ENCODE data around the gene FXN.
A peak's percentile ranks its signal among the peaks of the same experiment; 100 is the strongest.
"Not testable (repeated sequence)": the region's sequence is repeated elsewhere in the genome, so short reads cannot be mapped to it uniquely, and the experiment has no call there.

Gene FXN

DNA sequence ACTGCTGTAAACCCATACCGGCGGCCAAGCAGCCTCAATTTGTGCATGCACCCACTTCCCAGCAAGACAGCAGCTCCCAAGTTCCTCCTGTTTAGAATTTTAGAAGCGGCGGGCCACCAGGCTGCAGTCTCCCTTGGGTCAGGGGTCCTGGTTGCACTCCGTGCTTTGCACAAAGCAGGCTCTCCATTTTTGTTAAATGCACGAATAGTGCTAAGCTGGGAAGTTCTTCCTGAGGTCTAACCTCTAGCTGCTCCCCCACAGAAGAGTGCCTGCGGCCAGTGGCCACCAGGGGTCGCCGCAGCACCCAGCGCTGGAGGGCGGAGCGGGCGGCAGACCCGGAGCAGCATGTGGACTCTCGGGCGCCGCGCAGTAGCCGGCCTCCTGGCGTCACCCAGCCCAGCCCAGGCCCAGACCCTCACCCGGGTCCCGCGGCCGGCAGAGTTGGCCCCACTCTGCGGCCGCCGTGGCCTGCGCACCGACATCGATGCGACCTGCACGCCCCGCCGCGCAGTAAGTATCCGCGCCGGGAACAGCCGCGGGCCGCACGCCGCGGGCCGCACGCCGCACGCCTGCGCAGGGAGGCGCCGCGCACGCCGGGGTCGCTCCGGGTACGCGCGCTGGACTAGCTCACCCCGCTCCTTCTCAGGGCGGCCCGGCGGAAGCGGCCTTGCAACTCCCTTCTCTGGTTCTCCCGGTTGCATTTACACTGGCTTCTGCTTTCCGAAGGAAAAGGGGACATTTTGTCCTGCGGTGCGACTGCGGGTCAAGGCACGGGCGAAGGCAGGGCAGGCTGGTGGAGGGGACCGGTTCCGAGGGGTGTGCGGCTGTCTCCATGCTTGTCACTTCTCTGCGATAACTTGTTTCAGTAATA is at the start of gene FXN:
TSS of gene FXN (plus strand) at position 315 of the 871 bp plus-strand sequence. CDS start at position 346, 31 bp downstream.
- H3K27ac ChIP-seq = peak within 1 kb of the TSS; percentile 84
- TF ChIP-seq, protein P1, sequence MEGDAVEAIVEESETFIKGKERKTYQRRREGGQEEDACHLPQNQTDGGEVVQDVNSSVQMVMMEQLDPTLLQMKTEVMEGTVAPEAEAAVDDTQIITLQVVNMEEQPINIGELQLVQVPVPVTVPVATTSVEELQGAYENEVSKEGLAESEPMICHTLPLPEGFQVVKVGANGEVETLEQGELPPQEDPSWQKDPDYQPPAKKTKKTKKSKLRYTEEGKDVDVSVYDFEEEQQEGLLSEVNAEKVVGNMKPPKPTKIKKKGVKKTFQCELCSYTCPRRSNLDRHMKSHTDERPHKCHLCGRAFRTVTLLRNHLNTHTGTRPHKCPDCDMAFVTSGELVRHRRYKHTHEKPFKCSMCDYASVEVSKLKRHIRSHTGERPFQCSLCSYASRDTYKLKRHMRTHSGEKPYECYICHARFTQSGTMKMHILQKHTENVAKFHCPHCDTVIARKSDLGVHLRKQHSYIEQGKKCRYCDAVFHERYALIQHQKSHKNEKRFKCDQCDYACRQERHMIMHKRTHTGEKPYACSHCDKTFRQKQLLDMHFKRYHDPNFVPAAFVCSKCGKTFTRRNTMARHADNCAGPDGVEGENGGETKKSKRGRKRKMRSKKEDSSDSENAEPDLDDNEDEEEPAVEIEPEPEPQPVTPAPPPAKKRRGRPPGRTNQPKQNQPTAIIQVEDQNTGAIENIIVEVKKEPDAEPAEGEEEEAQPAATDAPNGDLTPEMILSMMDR (conservative IDR thresholded peaks at IDR 0.05) = peak; percentile 98

DNA sequence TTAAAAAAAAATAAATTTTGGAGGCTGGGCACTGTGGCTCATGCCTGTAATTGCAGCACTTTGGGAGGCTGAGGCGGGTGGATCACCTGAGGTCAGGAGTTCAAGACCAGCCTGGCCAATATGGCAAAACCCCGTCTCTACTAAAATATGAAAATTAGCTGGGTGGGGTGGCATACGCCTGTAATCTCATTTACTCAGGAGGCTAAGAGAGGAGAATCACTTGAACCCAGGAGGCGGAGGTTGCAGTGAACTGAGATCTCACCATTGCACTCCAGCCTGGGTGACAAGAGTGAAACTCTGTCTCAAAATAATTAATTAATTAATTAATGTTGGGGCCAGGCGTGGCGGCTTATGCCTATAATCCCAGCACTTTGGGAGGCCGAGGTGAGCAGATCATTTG is 48.6 kb upstream of the FXN start:
- not testable (repeated sequence) for H3K27ac ChIP-seq

DNA sequence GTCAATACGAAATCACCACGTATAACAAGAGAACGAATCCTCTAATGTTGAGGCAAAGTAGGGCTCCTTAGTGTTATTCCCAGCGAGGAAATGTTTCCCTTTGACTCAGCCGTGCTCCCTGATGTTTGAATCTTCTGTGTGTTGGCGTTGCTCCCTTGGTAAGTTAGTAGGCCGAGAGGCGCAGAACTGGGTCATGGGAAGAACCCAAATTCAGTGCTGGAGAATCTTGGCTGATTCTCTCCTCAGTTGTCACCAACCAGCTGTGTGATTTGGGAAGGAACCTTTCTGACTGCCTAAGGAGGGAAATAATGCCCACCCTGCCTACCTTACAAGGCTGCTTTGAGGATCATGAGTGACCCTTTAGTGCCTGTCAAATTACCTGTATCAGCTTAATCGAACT is 44.1 kb upstream of the FXN start:
- TF ChIP-seq, protein P1 (conservative IDR thresholded peaks at IDR 0.05) = no peak
- no peak overlapping the region for H3K27ac ChIP-seq

DNA sequence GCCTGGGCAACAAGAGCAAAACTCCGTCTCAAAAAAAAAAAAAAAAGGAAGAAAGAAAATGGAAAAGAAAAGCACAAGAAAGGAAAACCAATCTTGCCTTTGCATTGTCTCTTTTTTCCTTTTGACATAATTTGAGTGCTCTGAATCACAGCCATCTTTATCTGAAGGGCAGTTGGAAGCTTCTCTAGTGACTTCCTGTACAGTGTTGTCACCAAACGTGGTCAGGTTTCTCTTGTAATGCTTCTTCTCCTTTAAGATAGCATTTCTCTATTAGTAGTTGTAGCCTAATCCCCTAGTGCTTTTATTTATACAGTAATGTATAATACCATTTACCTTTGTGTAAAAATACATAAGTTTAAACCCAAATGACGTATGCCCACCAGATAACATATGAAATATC is 39.8 kb upstream of the FXN start:
- TF ChIP-seq, protein P1 (conservative IDR thresholded peaks at IDR 0.05) = no peak
- H3K27ac ChIP-seq = no peak overlapping the region

DNA sequence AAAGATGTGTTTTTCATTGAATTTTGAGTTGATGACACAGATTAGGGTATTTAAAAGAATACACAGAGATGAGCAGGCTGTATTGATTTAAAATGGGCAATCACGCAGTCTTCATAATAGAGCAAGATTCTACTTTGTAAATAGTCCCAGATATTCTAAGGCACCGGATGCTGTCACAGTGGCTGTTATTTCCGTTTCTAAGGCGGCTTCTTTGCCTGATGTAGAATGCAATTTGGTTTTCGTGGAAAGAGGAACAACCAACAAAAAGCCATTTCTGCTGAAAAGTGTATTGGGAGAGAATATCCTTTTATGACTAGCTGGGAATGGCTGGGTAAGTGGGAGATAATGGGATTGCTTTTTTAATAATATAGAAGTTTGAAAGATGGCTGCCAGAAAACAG is 39.1 kb upstream of the FXN start:
- no peak overlapping the region for H3K27ac ChIP-seq
- TF ChIP-seq, protein P1 (conservative IDR thresholded peaks at IDR 0.05) = no peak

DNA sequence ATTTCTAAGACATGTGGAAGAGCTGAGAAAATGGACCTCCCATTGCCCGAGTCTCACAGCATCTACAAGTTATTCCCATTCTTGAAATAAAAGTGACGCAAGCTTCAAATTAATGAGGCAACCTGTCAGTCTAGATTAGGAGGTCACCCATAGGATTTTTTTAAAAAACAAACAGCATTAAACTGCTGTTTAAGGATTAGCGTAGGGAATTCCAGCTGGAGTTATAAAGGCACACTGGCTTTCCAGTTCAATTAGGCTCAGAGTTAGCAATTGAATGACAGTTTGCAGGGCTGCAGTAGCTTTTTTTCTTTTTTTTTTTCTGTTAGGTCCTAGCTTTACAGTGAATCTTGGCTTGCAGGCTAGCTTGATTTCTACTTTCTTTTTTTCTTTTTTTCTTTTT is 37.9 kb upstream of the FXN start:
- H3K27ac ChIP-seq = no peak overlapping the region
- TF ChIP-seq, protein P1 (conservative IDR thresholded peaks at IDR 0.05) = no peak

DNA sequence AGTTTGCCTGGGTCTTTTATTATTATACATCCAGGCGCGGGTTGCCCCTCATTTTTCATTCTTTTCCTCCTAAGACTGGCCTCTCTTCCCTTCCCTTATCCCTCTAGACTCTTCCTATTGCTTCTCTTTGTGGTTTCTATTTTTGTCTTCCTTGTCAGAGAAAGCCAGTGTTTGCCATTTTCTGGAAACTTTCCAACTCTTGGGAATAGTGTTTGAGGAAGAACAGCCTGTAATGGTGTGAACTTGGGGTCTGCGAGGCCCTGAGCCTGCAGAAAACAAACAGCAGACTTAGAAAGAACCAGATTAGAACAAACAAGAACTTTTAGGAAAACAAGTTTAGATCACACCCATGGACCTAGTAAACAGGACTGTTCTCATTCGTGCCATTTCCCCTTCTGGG is 37.2 kb upstream of the FXN start:
- H3K27ac ChIP-seq = no peak overlapping the region

More for the DNA sequence above, 37.2 kb upstream of the FXN start:
- TF ChIP-seq, protein P1 (conservative IDR thresholded peaks at IDR 0.05) = no peak
